GM12878 (cell line): Measurements from ENCODE around the gene ABI1.

ENCODE experiments used
- CEBPB ChIP-seq, 2 experiments: fragments of 150-350 bp in 1 of 2; IDR thresholded peaks; 2 replicates each; pipeline ENCODE4 v1.6.1; 2012 to 2014; ENCODE audit warnings: low read depth in 2 of 2, low read length in 2 of 2, borderline replicate concordance in 1 of 2, inconsistent platforms in 1 of 2
- EZH2 ChIP-seq: IDR thresholded peaks from 2 replicates; pipeline ENCODE4 v1.6.1; 2012; ENCODE audit warnings: low read depth, mild to moderate bottlenecking, control low read depth, inconsistent platforms, low read length, borderline replicate concordance; ENCODE audit not compliant: control insufficient read depth
- POLR2A ChIP-seq: IDR thresholded peaks from 2 replicates; pipeline ENCODE4 v1.6.1; 2011; ENCODE audit warnings: low read depth, mild to moderate bottlenecking, low read length
- POLR2AphosphoS5 ChIP-seq: IDR thresholded peaks from 2 replicates; pipeline ENCODE4 v1.6.1; 2011; ENCODE audit warnings: mild to moderate bottlenecking, low read length, inconsistent platforms
- YY1 ChIP-seq: IDR thresholded peaks from 2 replicates; pipeline ENCODE4 v1.6.1; 2011; ENCODE audit warnings: low read depth, mild to moderate bottlenecking, low read length
- TF ChIP-seq, protein P1 (sequence below): IDR thresholded peaks from 2 replicates; pipeline ENCODE4 v1.6.1; 2011; ENCODE audit warnings: low read depth, low read length, improper control_type of control experiment, borderline replicate concordance
- TF ChIP-seq, protein P2 (sequence below), 3 experiments: IDR thresholded peaks in 2 of 3; conservative IDR thresholded peaks in 1 of 3; 2 replicates each; pipeline ENCODE4 v1.5.1; 2011; ENCODE audit warnings: low read depth in 3 of 3, low read length in 3 of 3, mild to moderate bottlenecking in 3 of 3, control low read depth in 2 of 3, moderate library complexity in 2 of 3, inconsistent platforms in 1 of 3, mixed read lengths in 1 of 3; ENCODE audit not compliant: control insufficient read depth in 2 of 3, insufficient read depth in 1 of 3; ENCODE audit errors: extremely low read depth in 1 of 3
- TF ChIP-seq, protein P3 (sequence below): fragments of 450-650 bp; IDR thresholded peaks from 2 replicates; pipeline ENCODE4 v1.6.1; 2017; ENCODE audit warnings: mild to moderate bottlenecking
- TF ChIP-seq, protein P4 (sequence below): fragments of 450-650 bp; formaldehyde crosslinking; IDR thresholded peaks from 2 replicates; pipeline ENCODE4 v1.4.0; 2020; ENCODE audit warnings: mild to moderate bottlenecking, moderate library complexity
- TF ChIP-seq, protein P5 (sequence below): IDR thresholded peaks from 2 replicates; pipeline ENCODE4 v1.6.1; 2012; ENCODE audit warnings: improper control_type of control experiment, low read depth, low read length; ENCODE audit not compliant: insufficient replicate concordance

DNA sequence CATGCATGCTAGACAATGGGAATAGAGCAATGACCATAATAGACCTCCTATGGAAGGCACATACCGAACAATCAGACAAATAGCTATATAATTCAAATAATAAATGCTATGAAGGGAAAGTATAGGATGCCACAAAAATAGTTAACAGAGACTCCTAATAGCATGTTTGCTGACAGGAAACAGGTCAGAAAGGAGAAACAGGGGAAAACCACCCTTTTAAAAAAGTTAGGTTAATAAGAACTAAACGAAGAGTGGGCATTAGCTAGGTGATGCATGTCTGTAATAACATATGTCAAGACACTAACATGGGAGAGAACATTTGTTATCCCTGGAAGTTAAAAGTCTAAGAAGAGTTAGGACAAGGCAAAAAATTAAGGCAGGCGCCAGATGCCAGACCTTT, 58.9 kb downstream of the ABI1 start:
- TF ChIP-seq YY1 (no peak), POLR2AphosphoS5 (no peak), POLR2A (no peak), EZH2 (no peak), CEBPB (IDR thresholded peaks at IDR 0.05; ENCODE audit: borderline replicate concordance in 1 of 2, low read depth in 2 of 2, low read length in 2 of 2) (no peak)
- TF ChIP-seq, protein P1, sequence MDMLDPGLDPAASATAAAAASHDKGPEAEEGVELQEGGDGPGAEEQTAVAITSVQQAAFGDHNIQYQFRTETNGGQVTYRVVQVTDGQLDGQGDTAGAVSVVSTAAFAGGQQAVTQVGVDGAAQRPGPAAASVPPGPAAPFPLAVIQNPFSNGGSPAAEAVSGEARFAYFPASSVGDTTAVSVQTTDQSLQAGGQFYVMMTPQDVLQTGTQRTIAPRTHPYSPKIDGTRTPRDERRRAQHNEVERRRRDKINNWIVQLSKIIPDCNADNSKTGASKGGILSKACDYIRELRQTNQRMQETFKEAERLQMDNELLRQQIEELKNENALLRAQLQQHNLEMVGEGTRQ, result no peak
- TF ChIP-seq, protein P2, sequence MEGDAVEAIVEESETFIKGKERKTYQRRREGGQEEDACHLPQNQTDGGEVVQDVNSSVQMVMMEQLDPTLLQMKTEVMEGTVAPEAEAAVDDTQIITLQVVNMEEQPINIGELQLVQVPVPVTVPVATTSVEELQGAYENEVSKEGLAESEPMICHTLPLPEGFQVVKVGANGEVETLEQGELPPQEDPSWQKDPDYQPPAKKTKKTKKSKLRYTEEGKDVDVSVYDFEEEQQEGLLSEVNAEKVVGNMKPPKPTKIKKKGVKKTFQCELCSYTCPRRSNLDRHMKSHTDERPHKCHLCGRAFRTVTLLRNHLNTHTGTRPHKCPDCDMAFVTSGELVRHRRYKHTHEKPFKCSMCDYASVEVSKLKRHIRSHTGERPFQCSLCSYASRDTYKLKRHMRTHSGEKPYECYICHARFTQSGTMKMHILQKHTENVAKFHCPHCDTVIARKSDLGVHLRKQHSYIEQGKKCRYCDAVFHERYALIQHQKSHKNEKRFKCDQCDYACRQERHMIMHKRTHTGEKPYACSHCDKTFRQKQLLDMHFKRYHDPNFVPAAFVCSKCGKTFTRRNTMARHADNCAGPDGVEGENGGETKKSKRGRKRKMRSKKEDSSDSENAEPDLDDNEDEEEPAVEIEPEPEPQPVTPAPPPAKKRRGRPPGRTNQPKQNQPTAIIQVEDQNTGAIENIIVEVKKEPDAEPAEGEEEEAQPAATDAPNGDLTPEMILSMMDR (IDR thresholded peaks at IDR 0.05 in 2 of 3, conservative IDR thresholded peaks at IDR 0.05 in 1 of 3; ENCODE audit: control insufficient read depth in 2 of 3, extremely low read depth in 1 of 3, insufficient read depth in 1 of 3, low read depth in 3 of 3, low read length in 3 of 3), result no peak
- TF ChIP-seq, protein P3, sequence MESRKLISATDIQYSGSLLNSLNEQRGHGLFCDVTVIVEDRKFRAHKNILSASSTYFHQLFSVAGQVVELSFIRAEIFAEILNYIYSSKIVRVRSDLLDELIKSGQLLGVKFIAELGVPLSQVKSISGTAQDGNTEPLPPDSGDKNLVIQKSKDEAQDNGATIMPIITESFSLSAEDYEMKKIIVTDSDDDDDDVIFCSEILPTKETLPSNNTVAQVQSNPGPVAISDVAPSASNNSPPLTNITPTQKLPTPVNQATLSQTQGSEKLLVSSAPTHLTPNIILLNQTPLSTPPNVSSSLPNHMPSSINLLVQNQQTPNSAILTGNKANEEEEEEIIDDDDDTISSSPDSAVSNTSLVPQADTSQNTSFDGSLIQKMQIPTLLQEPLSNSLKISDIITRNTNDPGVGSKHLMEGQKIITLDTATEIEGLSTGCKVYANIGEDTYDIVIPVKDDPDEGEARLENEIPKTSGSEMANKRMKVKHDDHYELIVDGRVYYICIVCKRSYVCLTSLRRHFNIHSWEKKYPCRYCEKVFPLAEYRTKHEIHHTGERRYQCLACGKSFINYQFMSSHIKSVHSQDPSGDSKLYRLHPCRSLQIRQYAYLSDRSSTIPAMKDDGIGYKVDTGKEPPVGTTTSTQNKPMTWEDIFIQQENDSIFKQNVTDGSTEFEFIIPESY, result no peak
- TF ChIP-seq, protein P4, sequence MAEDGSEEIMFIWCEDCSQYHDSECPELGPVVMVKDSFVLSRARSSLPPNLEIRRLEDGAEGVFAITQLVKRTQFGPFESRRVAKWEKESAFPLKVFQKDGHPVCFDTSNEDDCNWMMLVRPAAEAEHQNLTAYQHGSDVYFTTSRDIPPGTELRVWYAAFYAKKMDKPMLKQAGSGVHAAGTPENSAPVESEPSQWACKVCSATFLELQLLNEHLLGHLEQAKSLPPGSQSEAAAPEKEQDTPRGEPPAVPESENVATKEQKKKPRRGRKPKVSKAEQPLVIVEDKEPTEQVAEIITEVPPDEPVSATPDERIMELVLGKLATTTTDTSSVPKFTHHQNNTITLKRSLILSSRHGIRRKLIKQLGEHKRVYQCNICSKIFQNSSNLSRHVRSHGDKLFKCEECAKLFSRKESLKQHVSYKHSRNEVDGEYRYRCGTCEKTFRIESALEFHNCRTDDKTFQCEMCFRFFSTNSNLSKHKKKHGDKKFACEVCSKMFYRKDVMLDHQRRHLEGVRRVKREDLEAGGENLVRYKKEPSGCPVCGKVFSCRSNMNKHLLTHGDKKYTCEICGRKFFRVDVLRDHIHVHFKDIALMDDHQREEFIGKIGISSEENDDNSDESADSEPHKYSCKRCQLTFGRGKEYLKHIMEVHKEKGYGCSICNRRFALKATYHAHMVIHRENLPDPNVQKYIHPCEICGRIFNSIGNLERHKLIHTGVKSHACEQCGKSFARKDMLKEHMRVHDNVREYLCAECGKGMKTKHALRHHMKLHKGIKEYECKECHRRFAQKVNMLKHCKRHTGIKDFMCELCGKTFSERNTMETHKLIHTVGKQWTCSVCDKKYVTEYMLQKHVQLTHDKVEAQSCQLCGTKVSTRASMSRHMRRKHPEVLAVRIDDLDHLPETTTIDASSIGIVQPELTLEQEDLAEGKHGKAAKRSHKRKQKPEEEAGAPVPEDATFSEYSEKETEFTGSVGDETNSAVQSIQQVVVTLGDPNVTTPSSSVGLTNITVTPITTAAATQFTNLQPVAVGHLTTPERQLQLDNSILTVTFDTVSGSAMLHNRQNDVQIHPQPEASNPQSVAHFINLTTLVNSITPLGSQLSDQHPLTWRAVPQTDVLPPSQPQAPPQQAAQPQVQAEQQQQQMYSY (CRISPR knock-in tag), result no peak
- TF ChIP-seq, protein P5, sequence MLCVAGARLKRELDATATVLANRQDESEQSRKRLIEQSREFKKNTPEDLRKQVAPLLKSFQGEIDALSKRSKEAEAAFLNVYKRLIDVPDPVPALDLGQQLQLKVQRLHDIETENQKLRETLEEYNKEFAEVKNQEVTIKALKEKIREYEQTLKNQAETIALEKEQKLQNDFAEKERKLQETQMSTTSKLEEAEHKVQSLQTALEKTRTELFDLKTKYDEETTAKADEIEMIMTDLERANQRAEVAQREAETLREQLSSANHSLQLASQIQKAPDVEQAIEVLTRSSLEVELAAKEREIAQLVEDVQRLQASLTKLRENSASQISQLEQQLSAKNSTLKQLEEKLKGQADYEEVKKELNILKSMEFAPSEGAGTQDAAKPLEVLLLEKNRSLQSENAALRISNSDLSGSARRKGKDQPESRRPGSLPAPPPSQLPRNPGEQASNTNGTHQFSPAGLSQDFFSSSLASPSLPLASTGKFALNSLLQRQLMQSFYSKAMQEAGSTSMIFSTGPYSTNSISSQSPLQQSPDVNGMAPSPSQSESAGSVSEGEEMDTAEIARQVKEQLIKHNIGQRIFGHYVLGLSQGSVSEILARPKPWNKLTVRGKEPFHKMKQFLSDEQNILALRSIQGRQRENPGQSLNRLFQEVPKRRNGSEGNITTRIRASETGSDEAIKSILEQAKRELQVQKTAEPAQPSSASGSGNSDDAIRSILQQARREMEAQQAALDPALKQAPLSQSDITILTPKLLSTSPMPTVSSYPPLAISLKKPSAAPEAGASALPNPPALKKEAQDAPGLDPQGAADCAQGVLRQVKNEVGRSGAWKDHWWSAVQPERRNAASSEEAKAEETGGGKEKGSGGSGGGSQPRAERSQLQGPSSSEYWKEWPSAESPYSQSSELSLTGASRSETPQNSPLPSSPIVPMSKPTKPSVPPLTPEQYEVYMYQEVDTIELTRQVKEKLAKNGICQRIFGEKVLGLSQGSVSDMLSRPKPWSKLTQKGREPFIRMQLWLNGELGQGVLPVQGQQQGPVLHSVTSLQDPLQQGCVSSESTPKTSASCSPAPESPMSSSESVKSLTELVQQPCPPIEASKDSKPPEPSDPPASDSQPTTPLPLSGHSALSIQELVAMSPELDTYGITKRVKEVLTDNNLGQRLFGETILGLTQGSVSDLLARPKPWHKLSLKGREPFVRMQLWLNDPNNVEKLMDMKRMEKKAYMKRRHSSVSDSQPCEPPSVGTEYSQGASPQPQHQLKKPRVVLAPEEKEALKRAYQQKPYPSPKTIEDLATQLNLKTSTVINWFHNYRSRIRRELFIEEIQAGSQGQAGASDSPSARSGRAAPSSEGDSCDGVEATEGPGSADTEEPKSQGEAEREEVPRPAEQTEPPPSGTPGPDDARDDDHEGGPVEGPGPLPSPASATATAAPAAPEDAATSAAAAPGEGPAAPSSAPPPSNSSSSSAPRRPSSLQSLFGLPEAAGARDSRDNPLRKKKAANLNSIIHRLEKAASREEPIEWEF, result no peak
